GOT3 (cell line): ENCODE results near the gene PBX4.

ENCODE experiments used
- DNase-seq: peaks from one replicate; lab custom pipeline; 2025; ENCODE audit warnings: mixed read lengths; lab: John Stamatoyannopoulos, UW

The PBX4 gene

DNA sequence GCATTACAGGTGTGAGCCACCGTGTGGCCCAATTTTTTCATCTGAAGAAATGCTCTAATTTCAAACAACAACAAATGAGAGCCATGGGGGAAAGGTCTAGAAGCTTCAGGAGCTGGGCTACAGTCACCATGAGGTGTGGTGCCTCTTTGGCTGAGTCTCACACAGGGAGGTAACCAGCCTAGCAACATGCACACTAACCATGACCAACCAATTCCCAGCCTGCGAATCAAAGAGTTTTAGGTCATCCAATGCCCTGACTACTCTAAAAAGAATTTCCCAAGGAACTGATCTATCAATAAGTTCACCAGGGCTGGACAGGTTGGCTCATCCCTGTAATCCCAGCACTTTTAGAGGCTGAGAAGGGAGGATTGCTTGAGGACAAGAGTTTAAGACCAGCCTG lies 29.9 kb downstream of the PBX4 start:
- no peak for DNase-seq

DNA sequence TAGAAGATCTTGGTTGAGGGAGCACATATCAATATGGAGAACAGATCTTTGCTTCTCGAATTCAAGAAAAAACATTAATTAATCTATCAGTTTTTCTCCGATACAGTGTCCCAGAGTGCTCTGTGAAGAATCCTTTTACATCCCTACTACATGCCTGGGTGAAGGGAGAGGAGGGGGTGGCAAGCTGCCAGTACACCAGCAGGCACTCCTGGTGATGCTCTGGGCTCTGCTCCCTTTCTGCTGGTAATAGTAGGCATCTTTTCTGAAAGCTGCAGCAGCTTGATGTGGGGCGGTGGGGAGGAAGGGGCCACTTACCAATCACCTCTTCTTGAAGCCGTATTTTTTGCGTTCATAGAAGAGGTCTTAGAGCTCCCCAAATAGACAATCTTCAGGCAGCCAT lies 30.7 kb downstream of the PBX4 start:
- no peak for DNase-seq

DNA sequence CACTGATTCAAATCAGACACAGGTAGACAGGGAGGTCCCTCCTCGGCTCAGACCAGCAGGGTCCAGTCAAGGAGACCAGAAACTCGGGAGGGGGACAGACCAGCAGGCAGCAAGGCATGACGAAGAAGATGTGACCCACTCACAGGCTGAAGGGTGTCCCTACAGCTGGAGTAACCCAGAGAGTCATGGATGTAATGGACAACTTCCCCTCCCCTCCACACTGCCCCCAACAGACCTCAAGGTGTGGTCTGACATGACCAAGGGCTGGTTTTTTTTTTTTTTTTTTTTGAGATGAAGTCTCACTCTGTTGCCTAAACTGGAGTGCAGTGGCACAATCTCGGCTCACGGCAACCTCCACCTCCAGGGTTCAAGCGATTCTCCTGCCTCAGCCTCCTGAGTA lies 34.1 kb downstream of the PBX4 start:
- DNase-seq = no peak

GRCh38 chr19:19582471-19582870 lies 36.0 kb downstream of the PBX4 start:
- DNase-seq = no peak

- no peak for DNase-seq
Measured at GRCh38 chr19:19581391-19581790, 37.1 kb downstream of the PBX4 start.

DNA sequence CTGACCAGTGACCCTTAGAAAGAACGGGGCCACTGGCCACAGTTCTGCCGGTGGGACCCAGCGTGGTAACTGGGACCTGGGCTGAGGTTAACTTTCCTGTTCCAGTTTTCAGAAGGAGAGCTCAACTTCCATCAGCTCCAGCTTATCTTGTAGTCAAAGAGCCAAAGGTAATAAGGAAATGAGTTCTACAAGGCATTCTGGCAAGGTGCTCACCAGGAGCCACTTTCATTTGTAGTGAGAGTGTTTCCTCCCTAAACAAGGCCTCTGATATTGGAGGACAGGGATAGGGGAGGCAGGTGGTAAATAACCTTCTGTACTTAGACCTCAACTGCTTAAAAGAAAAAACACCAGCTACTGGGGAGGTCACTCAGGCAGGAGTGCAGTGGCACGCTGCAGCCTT lies 38.1 kb downstream of the PBX4 start:
- DNase-seq = no peak

- no peak for DNase-seq
Measured at GRCh38 chr19:19579533-19580361, 38.7 kb downstream of the PBX4 start.

DNA sequence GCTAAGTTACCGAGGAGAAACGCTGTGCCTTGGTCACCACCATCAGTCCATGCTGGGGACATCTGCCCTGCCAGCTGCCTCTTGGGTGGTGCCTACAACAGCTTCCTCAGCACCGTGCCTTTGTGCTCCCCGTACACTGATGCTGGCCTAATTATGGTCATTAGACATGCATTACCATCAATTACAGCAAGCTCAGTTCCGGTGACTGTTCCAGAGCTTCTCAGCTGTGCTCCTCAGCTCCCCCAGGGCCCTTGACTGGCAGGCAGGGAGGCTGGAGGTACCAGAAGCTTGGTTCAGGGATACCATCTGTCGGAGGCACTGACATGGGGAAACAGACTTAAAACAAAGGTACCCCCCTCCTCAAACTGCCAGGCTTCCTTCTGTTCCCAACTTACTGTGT lies 40.2 kb downstream of the PBX4 start:
- no peak for DNase-seq

- no peak for DNase-seq
Measured at GRCh38 chr19:19575411-19575810, 43.1 kb downstream of the PBX4 start.

- no peak for DNase-seq
Measured at GRCh38 chr19:19571071-19571786, 47.3 kb downstream of the PBX4 start.

DNA sequence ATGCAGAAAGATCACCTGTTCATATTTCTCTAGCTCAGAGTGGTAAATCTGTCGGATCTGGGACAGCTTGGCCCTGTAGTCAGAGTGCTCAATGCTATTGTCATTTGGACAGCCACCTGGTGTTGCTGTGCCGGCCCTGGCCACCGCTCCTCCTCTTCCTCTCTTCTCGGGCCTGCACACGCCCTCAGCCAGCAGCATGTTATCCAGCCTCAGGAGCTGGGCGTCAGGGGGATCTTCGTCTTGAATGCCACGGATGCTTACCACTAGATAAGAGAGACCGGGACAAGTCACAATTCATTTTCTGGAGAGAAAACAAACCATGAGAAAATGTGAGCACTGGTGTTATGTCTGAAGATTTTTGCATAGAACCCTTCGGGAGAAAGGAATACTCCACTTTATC lies 47.9 kb downstream of the PBX4 start:
- DNase-seq = no peak

GRCh38 chr19:19568802-19569756 lies 49.4 kb downstream of the PBX4 start:
- DNase-seq = no peak

DNA sequence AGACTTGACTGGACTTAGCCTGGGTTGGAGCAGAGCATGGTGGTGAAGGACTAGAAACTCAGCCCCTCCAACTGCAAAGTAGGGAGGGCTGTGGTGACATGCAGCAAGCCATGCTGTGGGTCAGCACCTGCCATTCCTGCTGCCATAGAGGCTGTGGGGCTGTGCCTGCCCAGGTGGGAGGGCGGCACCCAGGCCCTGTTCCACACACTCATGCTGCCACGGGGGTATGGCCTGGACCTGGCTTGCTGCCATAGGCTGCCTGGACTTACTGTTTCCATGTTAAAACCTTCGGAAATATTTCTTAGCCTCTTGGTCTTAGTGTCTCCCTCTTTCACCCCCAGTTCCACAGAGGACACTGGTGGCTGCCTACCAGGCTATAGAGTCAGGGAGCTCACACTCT lies 51.1 kb downstream of the PBX4 start:
- no peak for DNase-seq

DNA sequence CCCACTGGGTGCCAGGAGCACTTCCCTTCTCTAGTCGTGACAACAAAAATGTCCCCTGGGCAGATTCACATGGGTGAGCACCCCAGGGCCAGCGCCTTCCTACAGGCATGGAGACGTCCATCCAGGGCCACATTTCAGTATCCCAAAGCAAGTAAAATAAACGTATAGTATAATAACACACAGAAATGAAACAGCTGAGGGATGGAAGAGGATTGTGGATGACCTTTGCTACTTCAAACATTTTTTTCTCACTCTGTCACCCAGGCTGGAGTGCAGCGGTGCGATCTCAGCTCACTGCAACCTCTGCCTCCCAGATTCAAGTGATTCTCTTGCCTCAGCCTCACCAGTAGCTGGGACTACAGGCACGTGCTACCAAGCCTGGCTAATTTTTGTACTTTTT lies 52.2 kb downstream of the PBX4 start:
- DNase-seq = no peak

GRCh38 chr19:19563348-19563848 lies 55.1 kb downstream of the PBX4 start:
- DNase-seq = no peak

DNA sequence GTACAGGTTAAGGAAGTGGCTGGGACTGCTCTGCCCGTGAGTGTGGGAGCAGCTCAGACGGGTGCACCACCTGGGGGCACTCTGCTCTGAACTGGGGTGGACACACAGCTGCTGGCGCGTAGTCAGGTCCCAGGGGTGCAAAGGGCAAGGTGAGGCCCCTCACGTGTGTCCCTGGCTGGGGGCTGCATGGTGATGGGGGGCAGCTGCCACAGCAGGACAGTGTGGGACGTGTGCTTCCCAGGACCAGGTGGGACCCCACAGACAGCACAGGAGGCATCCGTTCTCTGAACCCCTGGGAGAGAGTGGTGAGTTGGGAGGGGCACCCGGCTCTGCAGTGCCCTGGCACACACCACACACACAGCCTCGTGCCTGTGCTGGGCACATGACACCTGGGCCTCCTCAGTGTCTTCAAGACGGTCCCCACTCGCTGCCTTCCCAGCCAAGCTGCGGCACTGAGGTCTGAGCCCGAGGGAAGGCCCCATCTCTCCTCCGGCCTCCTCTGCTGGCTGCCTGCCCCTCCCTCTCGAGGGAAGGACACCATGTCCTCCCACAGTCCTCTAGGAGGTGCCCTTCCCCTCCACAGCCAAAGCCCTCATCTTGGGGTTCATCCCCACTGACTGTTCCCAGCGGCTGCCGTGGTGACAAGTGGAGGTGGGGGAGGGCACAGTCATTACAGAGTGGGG lies 55.7 kb downstream of the PBX4 start:
- DNase-seq = no peak

DNA sequence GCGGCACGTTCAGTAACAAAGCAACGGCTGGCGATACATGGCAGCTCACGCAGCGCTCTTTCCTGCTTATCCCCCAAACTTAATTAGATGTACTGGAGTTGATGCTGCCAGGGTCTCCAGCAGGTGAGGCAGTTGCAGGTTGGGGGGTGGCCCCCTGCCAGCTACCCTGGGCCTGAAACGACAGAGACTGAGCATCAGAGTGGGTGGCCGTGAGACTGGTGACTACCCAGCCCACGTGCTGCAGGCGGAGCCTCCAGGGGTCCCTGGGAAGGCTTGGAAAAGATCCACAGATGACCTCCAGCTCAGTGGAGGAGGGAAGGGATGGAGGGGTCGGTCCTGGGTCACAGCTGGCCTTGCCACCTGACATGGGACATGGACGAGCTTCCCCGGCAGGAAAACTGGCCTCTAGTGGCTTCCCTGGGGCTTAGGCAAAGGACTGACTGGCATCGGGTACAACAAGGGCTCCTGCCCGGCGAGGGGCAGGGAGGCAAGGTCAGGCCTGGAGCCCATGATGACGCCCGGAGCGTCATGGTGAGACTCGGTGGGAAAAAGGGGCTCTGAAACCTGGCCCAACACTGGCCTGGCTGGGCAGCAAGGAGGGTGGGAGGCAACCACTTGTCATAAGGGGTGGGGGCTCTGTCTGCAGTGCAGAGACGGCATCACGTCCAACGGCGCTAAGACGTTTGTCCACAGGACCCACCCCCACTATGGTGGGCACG lies 56.4 kb downstream of the PBX4 start:
- DNase-seq = no peak

DNA sequence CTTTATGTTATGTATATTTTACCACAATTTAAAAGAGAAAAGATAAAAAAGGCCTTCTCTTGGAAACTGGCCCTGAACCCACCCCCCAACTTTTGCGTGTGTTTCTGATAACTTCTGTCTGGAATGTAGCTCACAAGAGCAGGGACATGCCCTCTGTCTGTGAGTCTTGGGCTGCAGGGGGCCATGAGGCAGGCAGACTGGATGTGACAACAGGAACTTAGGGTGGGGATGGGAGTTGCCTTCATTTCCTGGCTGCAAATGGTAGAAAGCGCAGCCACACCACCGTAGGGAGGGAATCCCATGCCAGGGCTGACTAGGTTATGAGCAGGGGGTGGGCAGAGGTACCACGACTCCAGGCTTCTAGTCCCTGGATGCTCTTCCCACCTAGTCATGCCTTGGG lies 58.6 kb downstream of the PBX4 start:
- no peak for DNase-seq

- no peak for DNase-seq
Measured at GRCh38 chr19:19558636-19559035, 59.9 kb downstream of the PBX4 start.

GRCh38 chr19:19558055-19558454 lies 60.4 kb downstream of the PBX4 start:
- DNase-seq = no peak
